ENCODE results near the gene TIMM21. TPM values are rescaled to one million over a fixed set of nuclear protein-coding genes. Genes with fewer than 3 reads are reported as not detected.

Gene TIMM21
- polyA plus RNA-seq, 1 donor (not counting 4 experiments of a cell fraction or from before 2014, with no cell fraction given) = 76.0 TPM

GRCh38 chr18:74152270-74152669 is 3.9 kb downstream of the TIMM21 start:
- Histone ChIP-seq H3K9me1 (ENCODE audit: control insufficient read depth, extremely low read depth, insufficient read depth, low read length) (peaks cover 3% of the 10 kb centered on the region), H4K20me1 (ENCODE audit: control insufficient read depth, extremely low read depth, insufficient read depth, low read length) (no peaks in the 10 kb centered on the region), H3K27ac (ENCODE audit: control insufficient read depth, insufficient read depth, low read length) (no peak overlapping the region), H3K9me3 (ENCODE audit: control insufficient read depth, low read depth, low read length) (no peaks in the 10 kb centered on the region), H3K4me1 (ENCODE audit: control insufficient read depth, extremely low read depth, insufficient read depth, low read length) (peaks cover 17% of the 10 kb centered on the region), H3K36me3 (ENCODE audit: control insufficient read depth in 2 of 2, extremely low read depth in 1 of 2, insufficient read depth in 2 of 2, low read length in 2 of 2) (peaks cover 11 to 23% of the 10 kb centered on the region in 2 experiments), H3K27me3 (ENCODE audit: control insufficient read depth, extremely low read depth, insufficient read depth, low read length) (no peaks in the 10 kb centered on the region), H3K9ac (ENCODE audit: control insufficient read depth, extremely low read depth, insufficient read depth, low read length) (no peak overlapping the region), H3K4me3 (ENCODE audit: control insufficient read depth in 2 of 3, extremely low read depth in 1 of 3, insufficient read depth in 2 of 3, low read depth in 1 of 3, low read length in 3 of 3) (no peak overlapping the region), H3K4me2 (ENCODE audit: control insufficient read depth, extremely low read depth, insufficient read depth, low read depth, low read length) (no peak overlapping the region), H2AFZ (ENCODE audit: control insufficient read depth, low read length) (no peak overlapping the region), H3K79me2 (ENCODE audit: control insufficient read depth, insufficient read depth, low read length) (peaks cover 67% of the 10 kb centered on the region)
- TF ChIP-seq EZH2 (IDR thresholded peaks at IDR 0.05; ENCODE audit: low read length) (no peak), CTCF (optimal IDR thresholded peaks at IDR 0.05 in 1 of 3, IDR thresholded peaks at IDR 0.05 in 1 of 3, conservative IDR thresholded peaks at IDR 0.05 in 1 of 3; ENCODE audit: extremely low read depth in 1 of 3, insufficient read depth in 2 of 3, low read length in 3 of 3) (no peak)
- dilution Hi-C loops (cut with MboI; ENCODE audit: extremely low pct_ligation_motif_present, low sequenced_read_pairs) = no loop called here
- FAIRE-seq (no peak), DNase-seq (ENCODE audit: low read depth, low spot score) (no peak)

GRCh38 chr18:74152857-74153256 is 4.5 kb downstream of the TIMM21 start:
- Histone ChIP-seq H4K20me1 (ENCODE audit: control insufficient read depth, extremely low read depth, insufficient read depth, low read length) (no peaks in the 10 kb centered on the region), H3K79me2 (ENCODE audit: control insufficient read depth, insufficient read depth, low read length) (peaks cover 67% of the 10 kb centered on the region), H3K4me1 (ENCODE audit: control insufficient read depth, extremely low read depth, insufficient read depth, low read length) (peaks cover 17% of the 10 kb centered on the region), H3K36me3 (ENCODE audit: control insufficient read depth in 2 of 2, extremely low read depth in 1 of 2, insufficient read depth in 2 of 2, low read length in 2 of 2) (peaks cover 11 to 23% of the 10 kb centered on the region in 2 experiments), H3K9me3 (ENCODE audit: control insufficient read depth, low read depth, low read length) (no peaks in the 10 kb centered on the region), H3K4me3 (ENCODE audit: control insufficient read depth in 2 of 3, extremely low read depth in 1 of 3, insufficient read depth in 2 of 3, low read depth in 1 of 3, low read length in 3 of 3) (no peak overlapping the region), H3K9me1 (ENCODE audit: control insufficient read depth, extremely low read depth, insufficient read depth, low read length) (peaks cover 3% of the 10 kb centered on the region), H3K4me2 (ENCODE audit: control insufficient read depth, extremely low read depth, insufficient read depth, low read depth, low read length) (no peak overlapping the region), H2AFZ (ENCODE audit: control insufficient read depth, low read length) (no peak overlapping the region), H3K27ac (ENCODE audit: control insufficient read depth, insufficient read depth, low read length) (no peak overlapping the region), H3K27me3 (ENCODE audit: control insufficient read depth, extremely low read depth, insufficient read depth, low read length) (no peaks in the 10 kb centered on the region), H3K9ac (ENCODE audit: control insufficient read depth, extremely low read depth, insufficient read depth, low read length) (no peak overlapping the region)
- FAIRE-seq = no peak
- TF ChIP-seq CTCF (optimal IDR thresholded peaks at IDR 0.05 in 1 of 3, IDR thresholded peaks at IDR 0.05 in 1 of 3, conservative IDR thresholded peaks at IDR 0.05 in 1 of 3; ENCODE audit: extremely low read depth in 1 of 3, insufficient read depth in 2 of 3, low read length in 3 of 3) = peak in 2 of 3 experiments; percentile 49 to 64
- TF ChIP-seq EZH2 (IDR thresholded peaks at IDR 0.05; ENCODE audit: low read length) = no peak
- dilution Hi-C loops (cut with MboI; ENCODE audit: extremely low pct_ligation_motif_present, low sequenced_read_pairs) = no loop called here
- no peak for DNase-seq (ENCODE audit: low read depth, low spot score)
